ENCODE data around the gene LRRN1. TPM values are rescaled to one million over a fixed set of nuclear protein-coding genes. Genes with fewer than 3 reads are reported as not detected.

LRRN1 gene
- total RNA-seq, 1 experiment from 2014 or later, result 0.13 TPM

- intact Hi-C loops (cut with micrococcal nuclease; ENCODE audit: unreplicated experiment), result no loop called here
- CTCF ChIA-PET, result no interaction called here
These were observed 26.9 kb upstream of the LRRN1 start for GRCh38 chr3:3772338-3772737.

GRCh38 chr3:3772920-3773319 lies 26.3 kb upstream of the LRRN1 start:
- H3K36me3 ChIP-seq (ENCODE audit: control insufficient read depth, insufficient read depth, low read length), result no peaks in the 10 kb centered on the region
- POLR2A ChIA-PET, result no interaction called here
- in situ Hi-C loops (cut with HindIII; ENCODE audit: low pct_unique_long_range_greater_than_20kb, low sequenced_read_pairs) (no loop called here), intact Hi-C loops (cut with micrococcal nuclease; ENCODE audit: unreplicated experiment) (no loop called here)
- no peak overlapping the region for H3K27ac ChIP-seq (ENCODE audit: low read length)
- H3K9me3 ChIP-seq (ENCODE audit: control insufficient read depth, insufficient read depth, low read depth, low read length), result no peaks in the 10 kb centered on the region
- no TSS peak for BruUV-seq (replicated peaks)
- ATAC-seq (no peak), DNase-seq (ENCODE audit: low read depth, low spot score) (no peak)
- no peak overlapping the region for H3K4me3 ChIP-seq (ENCODE audit: low read depth in 2 of 2, low read length in 2 of 2)
- CTCF ChIA-PET, result no interaction called here
- no peaks in the 10 kb centered on the region for H3K27me3 ChIP-seq (ENCODE audit: control insufficient read depth, insufficient read depth, low read length)
- TF ChIP-seq POLR2AphosphoS5 (IDR thresholded peaks at IDR 0.05; ENCODE audit: low read depth, low read length), result no peak
- TF ChIP-seq SIN3A (IDR thresholded peaks at IDR 0.05; ENCODE audit: borderline replicate concordance, insufficient read depth, low read depth, low read length), result no peak
- no peak for TF ChIP-seq TCF7L2 (IDR thresholded peaks at IDR 0.05; ENCODE audit: low read depth, low read length)
- no peak for TF ChIP-seq CTCF (IDR thresholded peaks at IDR 0.05)
- TF ChIP-seq REST (IDR thresholded peaks at IDR 0.05; ENCODE audit: insufficient read depth in 1 of 2, low read depth in 2 of 2, low read length in 1 of 2), result no peak
- no peaks in the 10 kb centered on the region for H3K4me1 ChIP-seq (ENCODE audit: control insufficient read depth, insufficient read depth, low read length)

More at GRCh38 chr3:3772338-3772737, 26.9 kb upstream of the LRRN1 start:
- H3K4me3 ChIP-seq (ENCODE audit: low read depth in 2 of 2, low read length in 2 of 2), result no peak overlapping the region
- POLR2A ChIA-PET, result no interaction called here
- H3K27me3 ChIP-seq (ENCODE audit: control insufficient read depth, insufficient read depth, low read length), result no peaks in the 10 kb centered on the region
- no TSS peak for BruUV-seq (replicated peaks)
- DNase-seq (ENCODE audit: low read depth, low spot score), result no peak
- no peaks in the 10 kb centered on the region for H3K36me3 ChIP-seq (ENCODE audit: control insufficient read depth, insufficient read depth, low read length)
- TF ChIP-seq SIN3A (IDR thresholded peaks at IDR 0.05; ENCODE audit: borderline replicate concordance, insufficient read depth, low read depth, low read length) (no peak), REST (IDR thresholded peaks at IDR 0.05; ENCODE audit: insufficient read depth in 1 of 2, low read depth in 2 of 2, low read length in 1 of 2) (no peak), CTCF (IDR thresholded peaks at IDR 0.05) (no peak), TCF7L2 (IDR thresholded peaks at IDR 0.05; ENCODE audit: low read depth, low read length) (no peak), POLR2AphosphoS5 (IDR thresholded peaks at IDR 0.05; ENCODE audit: low read depth, low read length) (no peak)
- no peak overlapping the region for H3K27ac ChIP-seq (ENCODE audit: low read length)
- no peaks in the 10 kb centered on the region for H3K4me1 ChIP-seq (ENCODE audit: control insufficient read depth, insufficient read depth, low read length)
- no peak for ATAC-seq
- in situ Hi-C loops (cut with HindIII; ENCODE audit: low pct_unique_long_range_greater_than_20kb, low sequenced_read_pairs), result no loop called here
- H3K9me3 ChIP-seq (ENCODE audit: control insufficient read depth, insufficient read depth, low read depth, low read length), result no peaks in the 10 kb centered on the region

All from Panc1 (cell line).